NT2/D1 (cell line): ENCODE measurements around the gene LHFPL3.

Source experiments
- SUZ12 ChIP-seq: IDR thresholded peaks from 2 replicates; pipeline ENCODE4 v1.6.1; 2011; ENCODE audit not compliant: insufficient read length, insufficient read depth; ENCODE audit errors: extremely low read depth
- YY1 ChIP-seq: IDR thresholded peaks from 2 replicates; pipeline ENCODE4 v1.6.1; 2011; ENCODE audit not compliant: insufficient read length, insufficient read depth
- ZNF274 ChIP-seq: IDR thresholded peaks from 2 replicates; pipeline ENCODE4 v1.6.1; 2011; ENCODE audit warnings: mild to moderate bottlenecking, low read depth, low read length

- no peak for TF ChIP-seq SUZ12
- no peak for TF ChIP-seq ZNF274
- TF ChIP-seq YY1 = no peak
Measured at GRCh38 chr7:104299777-104300176, 28.6 kb upstream of the LHFPL3 start.
